GM12878 (cell line): Measurements from ENCODE around the gene LTB4R. TPM values are rescaled to one million over a fixed set of nuclear protein-coding genes. Genes with fewer than 3 reads are reported as not detected.
A peak's percentile ranks its signal among the peaks of the same experiment; 100 is the strongest.

Experiments used
- ATAC-seq: fragments of 200-7000 bp; cut with Tn5 transposase; 3 replicates; pipeline ENCODE4 v1.9.1; 2020; ENCODE audit warnings: mild to moderate bottlenecking, moderate library complexity
- BruUV-seq: library from RNA; stranded (reverse); fragments of 400-500 nt; replicated peaks from 2 replicates; lab custom pipeline; 2021; lab: Mats Ljungman, UMichigan
- CTCF ChIA-PET: fragments of 300-600 bp; sonication (Branson Sonifier 250); formaldehyde crosslinking; extraction: SDS; loops from one replicate; lab custom pipeline; 2021; ENCODE audit warnings: inconsistent platforms; lab: Yijun Ruan, JAX
- POLR2A ChIA-PET: fragments of 350-600 bp; formaldehyde crosslinking; extraction: SDS; loops from one replicate; lab custom pipeline; 2021; ENCODE audit warnings: inconsistent platforms; lab: Charles Lee
- RAD21 ChIA-PET: fragments of 300-600 bp; sonication (Branson Sonifier 250); formaldehyde crosslinking; loops from one replicate; lab custom pipeline; 2023; ENCODE audit warnings: antibody characterized with exemption; ENCODE audit not compliant: unreplicated experiment; lab: Charles Lee
- SMC1A ChIA-PET: fragments of 300-600 bp; sonication (Branson Sonifier 250); formaldehyde crosslinking; loops from one replicate; lab custom pipeline; 2023; ENCODE audit not compliant: unreplicated experiment, uncharacterized antibody; lab: Charles Lee
- DNase-seq: peaks from one replicate; pipeline ENCODE4 v3.0.0-alpha.2; 2011; ENCODE audit warnings: low read depth, low spot score
- FAIRE-seq: peaks from 3 replicates; lab custom pipeline; 2011; peaks lifted over from hg19 to GRCh38; lab: Jason Lieb, UNC
- H2AFZ ChIP-seq: 2 replicates; pipeline ENCODE4 v1.6.0; 2011; ENCODE audit warnings: low read depth, low read length, control low read depth; ENCODE audit not compliant: control insufficient read depth
- H3K27ac ChIP-seq: 2 replicates; pipeline ENCODE4 v1.5.1; 2011; ENCODE audit warnings: control low read depth; ENCODE audit not compliant: control insufficient read depth, insufficient read depth
- H3K27me3 ChIP-seq, 2 experiments: replicated peaks in 1 of 2; 2 replicates each; pipeline versions ENCODE4 v1.6.0 to v1.6.1; 2011; ENCODE audit warnings: low read length in 1 of 2; ENCODE audit not compliant: control insufficient read depth in 2 of 2, insufficient read depth in 2 of 2
- H3K36me3 ChIP-seq, 2 experiments: 2 replicates each; pipeline ENCODE4 v1.5.1; 2011; ENCODE audit warnings: low read length in 1 of 2; ENCODE audit not compliant: control insufficient read depth in 2 of 2, insufficient read depth in 2 of 2
- H3K4me1 ChIP-seq: 2 replicates; pipeline ENCODE4 v1.6.1; 2011; ENCODE audit warnings: mild to moderate bottlenecking, low read length, moderate library complexity, mixed read lengths; ENCODE audit not compliant: control insufficient read depth, insufficient read depth
- H3K4me2 ChIP-seq: 2 replicates; pipeline ENCODE4 v1.6.0; 2011; ENCODE audit warnings: control low read depth; ENCODE audit not compliant: control insufficient read depth, insufficient read depth
- H3K4me3 ChIP-seq: fragments of 200-600 bp; sonication (generic); 2 replicates; pipeline ENCODE4 v1.5.1; 2016
- H3K79me2 ChIP-seq: 2 replicates; pipeline ENCODE4 v1.6.0; 2011; ENCODE audit warnings: low read length; ENCODE audit not compliant: control insufficient read depth, insufficient read depth
- H3K9ac ChIP-seq: 2 replicates; pipeline ENCODE4 v1.8.0; 2011; ENCODE audit warnings: low read length, control low read depth, mixed read lengths; ENCODE audit not compliant: control insufficient read depth, insufficient read depth
- H3K9me3 ChIP-seq: replicated peaks from 3 replicates; pipeline ENCODE4 v1.5.1; 2011; ENCODE audit warnings: mild to moderate bottlenecking, low read length; ENCODE audit not compliant: control insufficient read depth, insufficient read depth
- H4K20me1 ChIP-seq: 2 replicates; pipeline ENCODE4 v1.6.0; 2011; ENCODE audit not compliant: control insufficient read depth, insufficient read depth
- CREM ChIP-seq: IDR thresholded peaks from 2 replicates; pipeline ENCODE4 v1.6.1; 2014; ENCODE audit warnings: antibody characterized with exemption, low read depth
- CTCF ChIP-seq, 3 experiments: IDR thresholded peaks in 2 of 3; conservative IDR thresholded peaks in 1 of 3; 2 replicates each; pipeline ENCODE4 v1.5.1; 2011; ENCODE audit warnings: low read depth in 3 of 3, low read length in 3 of 3, mild to moderate bottlenecking in 3 of 3, control low read depth in 2 of 3, moderate library complexity in 2 of 3, inconsistent platforms in 1 of 3, mixed read lengths in 1 of 3; ENCODE audit not compliant: control insufficient read depth in 2 of 3, insufficient read depth in 1 of 3; ENCODE audit errors: extremely low read depth in 1 of 3
- EP300 ChIP-seq, 2 experiments: fragments of 150-350 bp in 1 of 2; IDR thresholded peaks; 2 replicates each; pipeline ENCODE4 v1.6.1; 2011 to 2012; ENCODE audit warnings: low read depth in 2 of 2, low read length in 2 of 2, borderline replicate concordance in 1 of 2, improper control_type of control experiment in 1 of 2, inconsistent platforms in 1 of 2; ENCODE audit not compliant: control insufficient read depth in 1 of 2
- IRF4 ChIP-seq: IDR thresholded peaks from 2 replicates; pipeline ENCODE4 v1.6.1; 2011; ENCODE audit warnings: low read depth, low read length
- NR2F1 ChIP-seq: fragments of 450-650 bp; conservative IDR thresholded peaks from 2 replicates; pipeline ENCODE4 v1.6.1; 2017; ENCODE audit warnings: mild to moderate bottlenecking
- PAX5 ChIP-seq: IDR thresholded peaks from 2 replicates; pipeline ENCODE4 v1.6.1; 2011; ENCODE audit warnings: low read depth, low read length, borderline replicate concordance
- POU2F2 ChIP-seq: IDR thresholded peaks from 3 replicates; pipeline ENCODE4 v1.6.1; 2011; ENCODE audit warnings: low read depth, mild to moderate bottlenecking, low read length, borderline replicate concordance
- RUNX3 ChIP-seq: IDR thresholded peaks from 2 replicates; pipeline ENCODE4 v1.6.1; 2012; ENCODE audit warnings: low read length, inconsistent platforms
- TCF3 ChIP-seq: IDR thresholded peaks from 2 replicates; pipeline ENCODE4 v1.6.1; 2012; ENCODE audit warnings: low read depth, mild to moderate bottlenecking, low read length, borderline replicate concordance; ENCODE audit not compliant: insufficient read depth
- WGBS: methylation state at CpG from one replicate; pipeline ENCODE4 v1.1.6; 2016; ENCODE audit warnings: low lambda C conversion rate; ENCODE audit not compliant: insufficient replicate concordance, insufficient coverage; ENCODE audit errors: missing lambda C conversion rate; 5-methylcytosine and 5-hydroxymethylcytosine counted together
- in situ Hi-C: fragments of 300-500 bp; cut with MboI; formaldehyde crosslinking; loops from 9 replicates; pipeline ENCODE4 v1.14.3; 2018; ENCODE audit warnings: mixed read lengths
- intact Hi-C: fragments of 100-400 bp; cut with micrococcal nuclease; formaldehyde crosslinking; loops from one replicate; pipeline ENCODE4 v1.14.2; 2022; ENCODE audit not compliant: unreplicated experiment
- polyA plus RNA-seq, 11 experiments: library from polyadenylated mRNA; depleted of rRNA in 4 of 11; unstranded in 6 of 11; stranded (reverse) in 5 of 11; fragments of >200 nt; fragmentation: Nextera tagmentation in 4 of 11; fragmentation: Illumina TruSeq in 1 of 11; extraction: Ambion mirVana in 4 of 11; extraction: Trizol in 1 of 11; gene quantifications; 1 replicate in 1 of 11; 2 replicates in 10 of 11; pipeline versions ENCODE4 v1.2.1 to v1.2.3, GENCODE V29; 2011 to 2016; ENCODE audit warnings: inconsistent platforms in 2 of 11, missing spikeins in 2 of 11, low read depth in 1 of 11
- total RNA-seq, 4 experiments: library from RNA; depleted of rRNA in 3 of 4; stranded (reverse); fragments of >200 nt in 3 of 4; fragmentation: Illumina TruSeq in 1 of 4; extraction: Trizol in 1 of 4; gene quantifications; 2 replicates each; pipeline versions ENCODE4 v1.2.1 to v1.2.3, GENCODE V29; 2013 to 2021
- TF ChIP-seq, protein P1 (sequence below): fragments of 450-650 bp; formaldehyde crosslinking; IDR thresholded peaks from 2 replicates; pipeline ENCODE4 v1.4.0; 2020; ENCODE audit warnings: mild to moderate bottlenecking, moderate library complexity
- TF ChIP-seq, protein P2 (sequence below): fragments of 150-350 bp; IDR thresholded peaks from 2 replicates; pipeline ENCODE4 v1.6.1; 2016; ENCODE audit warnings: low read depth, low read length

Gene LTB4R
- total and polyA plus RNA-seq, 10 of the 15 experiments (the other 5 are each of a cell fraction or from before 2014, with no cell fraction given), result 1.2 to 14.0 (median 4.0) TPM

DNA sequence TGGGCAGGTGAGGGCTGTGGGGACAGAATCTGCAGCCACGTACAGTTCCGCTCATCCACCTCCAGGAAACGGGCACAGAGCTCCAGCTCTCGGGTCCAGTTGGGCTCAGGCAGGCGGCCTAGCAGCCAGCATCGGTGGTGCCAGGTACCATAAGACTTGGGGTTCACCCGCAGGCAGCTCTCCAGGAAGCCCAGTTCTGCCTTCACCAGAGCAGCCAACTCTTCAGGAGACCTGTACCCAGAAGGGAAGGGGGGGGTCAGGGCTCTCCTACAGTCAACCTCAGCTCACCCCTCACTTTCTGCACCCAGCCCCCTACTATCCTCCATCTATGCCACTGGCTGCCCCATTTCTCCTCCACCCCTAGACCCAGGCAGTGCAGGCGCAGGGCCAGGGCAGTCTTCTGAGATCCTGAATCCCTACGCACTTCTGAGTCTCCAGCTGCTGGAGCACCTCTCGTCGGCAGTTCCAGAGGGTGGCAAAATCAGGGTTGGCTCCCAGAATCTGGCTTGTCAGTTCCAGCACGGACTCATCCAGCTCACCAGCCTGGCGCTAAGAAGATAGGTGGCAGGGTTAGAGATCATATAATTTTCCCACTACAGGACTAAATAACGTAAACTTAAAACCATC, 41.3 kb upstream of the LTB4R start:
- in situ Hi-C loops (no loop called here), intact Hi-C loops (loop anchor here (2.0 kb wide), 1 partner anchor 53 kb away; the partner anchor contains the start of gene MDP1)
- Histone ChIP-seq H3K9me3 (no peaks in the 10 kb centered on the region), H3K4me3 (peak overlapping the region; percentile 88; the same call in 1 of the 2 replicates), H3K79me2 (peaks cover 12% of the 10 kb centered on the region), H3K36me3 (peaks cover 3 to 18% of the 10 kb centered on the region in 2 experiments; a peak in 3 of 4 replicates), H3K9ac (no peak overlapping the region; the same call in 1 of the 2 replicates), H4K20me1 (no peaks in the 10 kb centered on the region), H2AFZ (no peak overlapping the region), H3K27me3 (no peaks in the 10 kb centered on the region), H3K27ac (no peak overlapping the region; the same call in 1 of the 2 replicates), H3K4me2 (peak overlapping the region; percentile 35), H3K4me1 (peaks cover 21% of the 10 kb centered on the region)
- ATAC-seq (no peak), FAIRE-seq (no peak), DNase-seq (no peak)
- POLR2A ChIA-PET, result interaction anchor here (0.8 to 10.9 kb wide), 10 partner anchors 11 to 74 kb away, joined by 3 to 171 read pairs (median 4); partner anchors contain the start of genes DHRS1, MDP1, NOP9 and RIPK3
- RAD21 ChIA-PET, result interaction anchor here (1.8 to 5.6 kb wide), 4 partner anchors 23 to 109 kb away, joined by 5 to 59 read pairs (median 39); partner anchors contain the start of genes IRF9 and TINF2
- TSS peak; percentile 67 for BruUV-seq
- TF ChIP-seq, protein P1, sequence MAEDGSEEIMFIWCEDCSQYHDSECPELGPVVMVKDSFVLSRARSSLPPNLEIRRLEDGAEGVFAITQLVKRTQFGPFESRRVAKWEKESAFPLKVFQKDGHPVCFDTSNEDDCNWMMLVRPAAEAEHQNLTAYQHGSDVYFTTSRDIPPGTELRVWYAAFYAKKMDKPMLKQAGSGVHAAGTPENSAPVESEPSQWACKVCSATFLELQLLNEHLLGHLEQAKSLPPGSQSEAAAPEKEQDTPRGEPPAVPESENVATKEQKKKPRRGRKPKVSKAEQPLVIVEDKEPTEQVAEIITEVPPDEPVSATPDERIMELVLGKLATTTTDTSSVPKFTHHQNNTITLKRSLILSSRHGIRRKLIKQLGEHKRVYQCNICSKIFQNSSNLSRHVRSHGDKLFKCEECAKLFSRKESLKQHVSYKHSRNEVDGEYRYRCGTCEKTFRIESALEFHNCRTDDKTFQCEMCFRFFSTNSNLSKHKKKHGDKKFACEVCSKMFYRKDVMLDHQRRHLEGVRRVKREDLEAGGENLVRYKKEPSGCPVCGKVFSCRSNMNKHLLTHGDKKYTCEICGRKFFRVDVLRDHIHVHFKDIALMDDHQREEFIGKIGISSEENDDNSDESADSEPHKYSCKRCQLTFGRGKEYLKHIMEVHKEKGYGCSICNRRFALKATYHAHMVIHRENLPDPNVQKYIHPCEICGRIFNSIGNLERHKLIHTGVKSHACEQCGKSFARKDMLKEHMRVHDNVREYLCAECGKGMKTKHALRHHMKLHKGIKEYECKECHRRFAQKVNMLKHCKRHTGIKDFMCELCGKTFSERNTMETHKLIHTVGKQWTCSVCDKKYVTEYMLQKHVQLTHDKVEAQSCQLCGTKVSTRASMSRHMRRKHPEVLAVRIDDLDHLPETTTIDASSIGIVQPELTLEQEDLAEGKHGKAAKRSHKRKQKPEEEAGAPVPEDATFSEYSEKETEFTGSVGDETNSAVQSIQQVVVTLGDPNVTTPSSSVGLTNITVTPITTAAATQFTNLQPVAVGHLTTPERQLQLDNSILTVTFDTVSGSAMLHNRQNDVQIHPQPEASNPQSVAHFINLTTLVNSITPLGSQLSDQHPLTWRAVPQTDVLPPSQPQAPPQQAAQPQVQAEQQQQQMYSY (CRISPR knock-in tag), result no peak
- TF ChIP-seq EP300 (IDR thresholded peaks at IDR 0.05; ENCODE audit: borderline replicate concordance in 1 of 2, control insufficient read depth in 1 of 2, low read depth in 2 of 2, low read length in 2 of 2), result no peak
- no peak for TF ChIP-seq RUNX3
- no peak for TF ChIP-seq PAX5
- no peak for TF ChIP-seq CREM
- TF ChIP-seq, protein P2, sequence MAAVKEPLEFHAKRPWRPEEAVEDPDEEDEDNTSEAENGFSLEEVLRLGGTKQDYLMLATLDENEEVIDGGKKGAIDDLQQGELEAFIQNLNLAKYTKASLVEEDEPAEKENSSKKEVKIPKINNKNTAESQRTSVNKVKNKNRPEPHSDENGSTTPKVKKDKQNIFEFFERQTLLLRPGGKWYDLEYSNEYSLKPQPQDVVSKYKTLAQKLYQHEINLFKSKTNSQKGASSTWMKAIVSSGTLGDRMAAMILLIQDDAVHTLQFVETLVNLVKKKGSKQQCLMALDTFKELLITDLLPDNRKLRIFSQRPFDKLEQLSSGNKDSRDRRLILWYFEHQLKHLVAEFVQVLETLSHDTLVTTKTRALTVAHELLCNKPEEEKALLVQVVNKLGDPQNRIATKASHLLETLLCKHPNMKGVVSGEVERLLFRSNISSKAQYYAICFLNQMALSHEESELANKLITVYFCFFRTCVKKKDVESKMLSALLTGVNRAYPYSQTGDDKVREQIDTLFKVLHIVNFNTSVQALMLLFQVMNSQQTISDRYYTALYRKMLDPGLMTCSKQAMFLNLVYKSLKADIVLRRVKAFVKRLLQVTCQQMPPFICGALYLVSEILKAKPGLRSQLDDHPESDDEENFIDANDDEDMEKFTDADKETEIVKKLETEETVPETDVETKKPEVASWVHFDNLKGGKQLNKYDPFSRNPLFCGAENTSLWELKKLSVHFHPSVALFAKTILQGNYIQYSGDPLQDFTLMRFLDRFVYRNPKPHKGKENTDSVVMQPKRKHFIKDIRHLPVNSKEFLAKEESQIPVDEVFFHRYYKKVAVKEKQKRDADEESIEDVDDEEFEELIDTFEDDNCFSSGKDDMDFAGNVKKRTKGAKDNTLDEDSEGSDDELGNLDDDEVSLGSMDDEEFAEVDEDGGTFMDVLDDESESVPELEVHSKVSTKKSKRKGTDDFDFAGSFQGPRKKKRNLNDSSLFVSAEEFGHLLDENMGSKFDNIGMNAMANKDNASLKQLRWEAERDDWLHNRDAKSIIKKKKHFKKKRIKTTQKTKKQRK, result no peak
- no peak for TF ChIP-seq POU2F2
- TF ChIP-seq TCF3, result no peak
- TF ChIP-seq CTCF (IDR thresholded peaks at IDR 0.05 in 2 of 3, conservative IDR thresholded peaks at IDR 0.05 in 1 of 3; ENCODE audit: control insufficient read depth in 2 of 3, extremely low read depth in 1 of 3, insufficient read depth in 1 of 3, low read depth in 3 of 3, low read length in 3 of 3), result no peak
- TF ChIP-seq NR2F1, result no peak
- no peak for TF ChIP-seq IRF4
- CTCF ChIA-PET, result interaction anchor here (1.0 to 17.1 kb wide), 12 partner anchors 8 to 161 kb away, joined by 3 to 269 read pairs (median 10); partner anchors contain the start of genes CBLN3, CIDEB, DHRS1 and IRF9
- SMC1A ChIA-PET, result interaction anchor here (0.8 to 8.9 kb wide), 11 partner anchors 10 to 156 kb away, joined by 3 to 141 read pairs (median 5); partner anchors contain the start of genes DCAF11, DHRS1, NOP9 and TINF2
- WGBS, result 97% methylated on average over 14 of the region's 14 CpGs
